A549 (cell line): ENCODE measurements around the gene FCRL3.

Source experiments
- CEBPB ChIP-seq, 2 experiments: fragments of >200 bp in 1 of 2; sonication (Bioruptor Twin) in 1 of 2; formaldehyde crosslinking in 1 of 2; IDR thresholded peaks; 2 replicates each; pipeline ENCODE4 v1.6.1; 2012 to 2016
- EP300 ChIP-seq, 2 experiments: fragments of >200 bp; sonication (Bioruptor Twin); formaldehyde crosslinking; IDR thresholded peaks; 2 replicates in 1 of 2; 3 replicates in 1 of 2; pipeline ENCODE4 v1.6.1; 2016 to 2017
- JUN ChIP-seq, 2 experiments: fragments of >200 bp; sonication (Bioruptor Twin); formaldehyde crosslinking; IDR thresholded peaks; 2 replicates in 1 of 2; 3 replicates in 1 of 2; pipeline ENCODE4 v1.6.1; 2016 to 2017
- JUNB ChIP-seq: fragments of >200 bp; sonication (Bioruptor Twin); formaldehyde crosslinking; IDR thresholded peaks from 2 replicates; pipeline ENCODE4 v1.6.1; 2016
- MYC ChIP-seq: IDR thresholded peaks from 2 replicates; pipeline ENCODE4 v1.6.1; 2012; ENCODE audit warnings: mild to moderate bottlenecking, inconsistent platforms, low read length, improper control_type of control experiment, borderline replicate concordance
- POLR2A ChIP-seq: IDR thresholded peaks from 2 replicates; pipeline ENCODE4 v1.6.1; 2012; ENCODE audit warnings: mild to moderate bottlenecking, low read length
- ZNF302 ChIP-seq: fragments of 250-450 bp; sonication (Bioruptor Pico); IDR thresholded peaks from 2 replicates; pipeline ENCODE4 v1.9.0; 2021; ENCODE audit warnings: inconsistent platforms, mild to moderate bottlenecking, moderate library complexity
- TF ChIP-seq, protein P1 (sequence below): fragments of 200-600 bp; sonication (generic); IDR thresholded peaks from 2 replicates; pipeline ENCODE4 v1.6.1; 2016; ENCODE audit warnings: antibody characterized with exemption, mild to moderate bottlenecking, moderate library complexity
- TF ChIP-seq, protein P2 (sequence below): fragments of >200 bp; sonication (Bioruptor Twin); formaldehyde crosslinking; IDR thresholded peaks from 3 replicates; pipeline ENCODE4 v1.5.1; 2016
- TF ChIP-seq, protein P3 (sequence below): fragments of 450-650 bp; IDR thresholded peaks from 2 replicates; pipeline ENCODE4 v1.6.1; 2014; ENCODE audit warnings: antibody characterized with exemption

DNA sequence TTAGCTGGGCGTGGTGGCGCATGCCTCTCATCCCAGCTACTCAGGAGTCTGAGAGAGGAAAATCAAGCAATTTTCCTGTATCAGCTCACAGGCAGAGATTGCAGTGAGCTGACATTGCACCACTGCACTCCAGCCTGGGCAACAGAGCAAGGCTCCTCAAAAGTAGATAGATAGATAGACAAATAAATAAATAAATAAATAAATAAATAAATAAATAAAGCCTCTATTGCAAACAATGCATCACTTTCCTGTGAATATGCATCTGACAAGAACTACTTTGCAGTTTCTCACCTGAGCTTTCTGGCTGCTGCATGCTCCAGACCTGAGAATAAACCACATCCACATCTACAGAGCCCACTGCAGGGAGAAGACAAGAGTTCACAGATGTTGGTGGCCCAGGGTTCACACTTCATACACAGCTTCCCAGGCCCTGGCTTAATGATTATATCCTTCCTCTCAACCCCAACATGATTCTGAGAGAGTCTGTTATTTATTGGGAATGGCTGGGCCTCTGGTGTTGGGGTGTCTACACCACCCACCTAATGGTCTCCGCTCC is 47.8 kb upstream of the FCRL3 start:
- TF ChIP-seq, protein P1, sequence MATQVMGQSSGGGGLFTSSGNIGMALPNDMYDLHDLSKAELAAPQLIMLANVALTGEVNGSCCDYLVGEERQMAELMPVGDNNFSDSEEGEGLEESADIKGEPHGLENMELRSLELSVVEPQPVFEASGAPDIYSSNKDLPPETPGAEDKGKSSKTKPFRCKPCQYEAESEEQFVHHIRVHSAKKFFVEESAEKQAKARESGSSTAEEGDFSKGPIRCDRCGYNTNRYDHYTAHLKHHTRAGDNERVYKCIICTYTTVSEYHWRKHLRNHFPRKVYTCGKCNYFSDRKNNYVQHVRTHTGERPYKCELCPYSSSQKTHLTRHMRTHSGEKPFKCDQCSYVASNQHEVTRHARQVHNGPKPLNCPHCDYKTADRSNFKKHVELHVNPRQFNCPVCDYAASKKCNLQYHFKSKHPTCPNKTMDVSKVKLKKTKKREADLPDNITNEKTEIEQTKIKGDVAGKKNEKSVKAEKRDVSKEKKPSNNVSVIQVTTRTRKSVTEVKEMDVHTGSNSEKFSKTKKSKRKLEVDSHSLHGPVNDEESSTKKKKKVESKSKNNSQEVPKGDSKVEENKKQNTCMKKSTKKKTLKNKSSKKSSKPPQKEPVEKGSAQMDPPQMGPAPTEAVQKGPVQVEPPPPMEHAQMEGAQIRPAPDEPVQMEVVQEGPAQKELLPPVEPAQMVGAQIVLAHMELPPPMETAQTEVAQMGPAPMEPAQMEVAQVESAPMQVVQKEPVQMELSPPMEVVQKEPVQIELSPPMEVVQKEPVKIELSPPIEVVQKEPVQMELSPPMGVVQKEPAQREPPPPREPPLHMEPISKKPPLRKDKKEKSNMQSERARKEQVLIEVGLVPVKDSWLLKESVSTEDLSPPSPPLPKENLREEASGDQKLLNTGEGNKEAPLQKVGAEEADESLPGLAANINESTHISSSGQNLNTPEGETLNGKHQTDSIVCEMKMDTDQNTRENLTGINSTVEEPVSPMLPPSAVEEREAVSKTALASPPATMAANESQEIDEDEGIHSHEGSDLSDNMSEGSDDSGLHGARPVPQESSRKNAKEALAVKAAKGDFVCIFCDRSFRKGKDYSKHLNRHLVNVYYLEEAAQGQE: no peak
- no peak for TF ChIP-seq POLR2A
- no peak for TF ChIP-seq EP300 (IDR thresholded peaks at IDR 0.05)
- TF ChIP-seq, protein P2, sequence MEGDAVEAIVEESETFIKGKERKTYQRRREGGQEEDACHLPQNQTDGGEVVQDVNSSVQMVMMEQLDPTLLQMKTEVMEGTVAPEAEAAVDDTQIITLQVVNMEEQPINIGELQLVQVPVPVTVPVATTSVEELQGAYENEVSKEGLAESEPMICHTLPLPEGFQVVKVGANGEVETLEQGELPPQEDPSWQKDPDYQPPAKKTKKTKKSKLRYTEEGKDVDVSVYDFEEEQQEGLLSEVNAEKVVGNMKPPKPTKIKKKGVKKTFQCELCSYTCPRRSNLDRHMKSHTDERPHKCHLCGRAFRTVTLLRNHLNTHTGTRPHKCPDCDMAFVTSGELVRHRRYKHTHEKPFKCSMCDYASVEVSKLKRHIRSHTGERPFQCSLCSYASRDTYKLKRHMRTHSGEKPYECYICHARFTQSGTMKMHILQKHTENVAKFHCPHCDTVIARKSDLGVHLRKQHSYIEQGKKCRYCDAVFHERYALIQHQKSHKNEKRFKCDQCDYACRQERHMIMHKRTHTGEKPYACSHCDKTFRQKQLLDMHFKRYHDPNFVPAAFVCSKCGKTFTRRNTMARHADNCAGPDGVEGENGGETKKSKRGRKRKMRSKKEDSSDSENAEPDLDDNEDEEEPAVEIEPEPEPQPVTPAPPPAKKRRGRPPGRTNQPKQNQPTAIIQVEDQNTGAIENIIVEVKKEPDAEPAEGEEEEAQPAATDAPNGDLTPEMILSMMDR: no peak
- TF ChIP-seq JUNB: no peak
- TF ChIP-seq CEBPB (IDR thresholded peaks at IDR 0.05): no peak
- no peak for TF ChIP-seq ZNF302 (CRISPR knock-in tag)
- TF ChIP-seq MYC: no peak
- TF ChIP-seq, protein P3, sequence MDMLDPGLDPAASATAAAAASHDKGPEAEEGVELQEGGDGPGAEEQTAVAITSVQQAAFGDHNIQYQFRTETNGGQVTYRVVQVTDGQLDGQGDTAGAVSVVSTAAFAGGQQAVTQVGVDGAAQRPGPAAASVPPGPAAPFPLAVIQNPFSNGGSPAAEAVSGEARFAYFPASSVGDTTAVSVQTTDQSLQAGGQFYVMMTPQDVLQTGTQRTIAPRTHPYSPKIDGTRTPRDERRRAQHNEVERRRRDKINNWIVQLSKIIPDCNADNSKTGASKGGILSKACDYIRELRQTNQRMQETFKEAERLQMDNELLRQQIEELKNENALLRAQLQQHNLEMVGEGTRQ: no peak
- TF ChIP-seq JUN (IDR thresholded peaks at IDR 0.05): no peak
